Stimulated activated CD8-positive, alpha-beta memory T cell treated with anti-CD3 and anti-CD28 coated beads, Interleukin-12 subunit alpha, Interleukin-12 subunit beta, amount 100 ng/mL, for 1 hour (primary cell): Measurements from ENCODE around the gene PRKD2.
"Not testable (repeated sequence)": the region's sequence is repeated elsewhere in the genome, so short reads cannot be mapped to it uniquely, and the experiment has no call there.

Experiments used
- DNase-seq: peaks from one replicate; pipeline ENCODE4 v3.0.0-alpha.2; 2020; ENCODE audit warnings: low read depth

PRKD2 gene

GRCh38 chr19:46724468-46724867 is 7.6 kb upstream of the PRKD2 start:
- no peak for DNase-seq

- DNase-seq, result no peak
Observed at GRCh38 chr19:46723471-46723870, 6.6 kb upstream of the PRKD2 start.

DNA sequence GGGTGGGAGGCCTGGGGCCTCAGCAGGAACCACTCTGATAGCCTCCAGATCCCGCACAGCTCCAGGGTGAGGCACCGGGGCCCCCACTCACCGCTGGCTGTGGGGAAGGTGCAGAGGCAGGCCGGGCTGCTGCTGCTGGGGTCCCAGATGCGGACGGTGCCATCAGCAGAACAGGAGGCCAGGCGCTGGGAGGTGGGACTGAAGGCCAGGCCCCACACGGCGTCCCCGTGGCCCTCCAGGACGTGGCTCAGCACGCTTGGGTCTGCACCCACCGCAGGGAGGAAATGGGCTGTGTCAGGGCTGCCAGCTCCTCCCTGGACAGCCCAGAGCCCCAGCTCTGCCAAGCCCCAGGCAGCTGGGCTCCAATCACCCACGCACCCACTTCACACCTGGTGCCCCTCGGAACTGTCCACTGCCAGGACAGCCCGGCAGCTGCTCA is 6.1 kb upstream of the PRKD2 start:
- no peak for DNase-seq

GRCh38 chr19:46722421-46723022 is 5.6 kb upstream of the PRKD2 start:
- DNase-seq, result no peak

GRCh38 chr19:46722004-46722380 is 5.1 kb upstream of the PRKD2 start:
- no peak for DNase-seq

DNA sequence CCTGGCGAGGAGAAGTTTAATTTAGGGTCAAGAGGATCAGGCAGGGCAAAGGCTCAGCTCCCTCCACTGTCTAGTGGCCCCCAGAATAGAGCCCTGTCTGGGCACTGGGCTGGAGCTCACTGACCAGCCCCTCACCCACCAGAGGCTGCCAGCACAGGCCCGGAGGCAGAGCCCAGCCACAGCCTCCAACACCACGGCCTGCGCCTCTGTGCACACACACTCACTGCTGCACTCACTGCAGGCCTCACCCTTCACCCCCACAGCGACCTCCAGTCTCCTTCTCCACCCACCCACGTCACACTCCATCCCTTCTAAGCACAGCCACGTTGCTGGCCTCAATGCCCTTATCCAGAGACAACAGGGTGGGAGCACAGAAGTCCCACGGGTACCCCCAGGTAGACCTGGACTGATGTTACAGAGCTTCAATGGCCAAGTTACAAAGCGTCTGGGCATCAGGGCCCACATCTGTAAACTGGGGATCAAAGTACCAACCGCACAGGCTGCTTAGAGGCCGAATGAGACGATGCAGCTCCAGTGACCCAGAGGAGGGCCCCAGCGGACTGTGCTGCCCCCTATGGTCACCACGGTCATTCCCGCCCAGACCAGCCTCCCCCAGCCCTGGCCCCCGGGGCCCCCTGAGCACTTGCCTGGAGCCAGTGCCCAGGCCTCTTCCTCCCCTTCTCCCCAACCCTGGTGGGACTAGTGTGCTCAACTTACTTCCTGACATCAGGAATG is 4.5 kb upstream of the PRKD2 start:
- DNase-seq, result no peak

- no peak for DNase-seq
Observed at GRCh38 chr19:46720503-46721239, 3.8 kb upstream of the PRKD2 start.

DNA sequence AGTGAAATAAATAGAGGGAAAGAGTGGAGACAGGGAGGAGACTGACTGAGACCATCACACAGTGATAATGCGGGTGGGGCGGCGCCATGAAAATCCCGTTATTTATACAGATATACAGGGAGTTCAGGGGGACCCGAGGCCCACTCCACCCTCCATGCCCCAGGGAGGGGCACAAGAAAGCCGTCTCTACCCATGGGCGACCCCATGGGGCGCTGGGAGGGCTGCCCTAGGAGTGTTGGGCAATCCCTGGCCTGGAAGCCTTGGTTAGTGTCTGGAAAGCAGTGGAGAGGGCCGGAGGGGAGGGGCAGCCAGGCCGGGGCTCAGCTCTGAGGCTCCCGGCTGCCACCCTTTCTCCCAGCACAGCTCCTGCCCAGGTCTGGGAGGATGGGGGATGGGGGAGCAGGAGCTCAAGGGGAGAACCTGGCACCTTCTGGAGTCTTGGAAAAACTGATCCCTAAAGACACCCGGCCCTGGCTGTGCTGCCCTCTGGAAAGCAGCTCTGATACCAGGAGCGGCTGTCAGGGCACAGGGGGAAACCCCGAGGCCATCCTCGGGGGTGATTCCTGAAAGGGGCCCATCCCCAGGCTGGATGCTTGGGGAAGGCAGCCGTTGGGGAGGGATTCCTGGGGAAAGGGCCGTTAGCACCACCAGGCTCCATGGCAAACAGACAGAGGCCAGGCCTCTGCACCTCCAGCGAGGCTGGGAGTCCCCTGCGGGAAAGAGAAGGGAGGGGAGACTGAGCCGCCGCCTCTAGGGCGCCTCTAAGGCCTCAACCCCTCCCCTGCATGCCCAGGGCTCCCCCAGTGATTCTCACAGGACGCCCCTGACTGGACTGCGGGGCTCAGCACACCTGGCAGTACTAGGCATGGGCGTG is 3.0 kb upstream of the PRKD2 start:
- no peak for DNase-seq

DNA sequence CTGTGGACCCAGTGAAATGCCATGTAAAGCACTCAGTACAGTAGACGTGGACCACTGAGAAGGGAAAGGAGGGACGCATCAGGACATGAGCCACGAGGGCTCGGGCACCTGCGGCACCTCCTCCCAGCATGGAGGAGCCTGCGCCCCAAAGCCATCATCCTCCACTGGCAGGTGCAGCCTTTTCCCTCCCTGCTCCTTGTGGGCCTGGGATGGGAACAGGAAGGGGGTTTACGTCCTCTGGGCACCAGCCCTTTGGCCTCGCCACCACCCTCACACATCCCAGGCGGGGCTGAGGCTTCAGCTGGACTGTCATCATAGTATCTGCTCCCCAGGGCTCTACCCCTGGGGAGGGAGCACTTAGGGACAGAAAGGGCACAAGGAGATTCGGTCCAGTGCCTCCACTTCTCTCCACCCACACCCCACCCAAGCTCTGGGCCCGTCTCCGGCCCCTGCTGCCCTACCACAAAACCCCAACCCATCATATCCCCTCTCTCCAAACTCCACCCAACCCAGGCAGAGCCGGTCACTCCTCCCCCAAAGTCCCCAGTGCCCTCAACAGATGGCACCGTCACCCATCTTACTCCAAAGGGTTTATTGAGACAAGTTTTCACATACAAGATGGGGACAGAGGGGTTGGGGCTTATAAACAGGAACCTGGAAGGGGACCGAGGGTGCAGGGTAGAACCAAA is 2.2 kb upstream of the PRKD2 start:
- DNase-seq, result no peak

DNA sequence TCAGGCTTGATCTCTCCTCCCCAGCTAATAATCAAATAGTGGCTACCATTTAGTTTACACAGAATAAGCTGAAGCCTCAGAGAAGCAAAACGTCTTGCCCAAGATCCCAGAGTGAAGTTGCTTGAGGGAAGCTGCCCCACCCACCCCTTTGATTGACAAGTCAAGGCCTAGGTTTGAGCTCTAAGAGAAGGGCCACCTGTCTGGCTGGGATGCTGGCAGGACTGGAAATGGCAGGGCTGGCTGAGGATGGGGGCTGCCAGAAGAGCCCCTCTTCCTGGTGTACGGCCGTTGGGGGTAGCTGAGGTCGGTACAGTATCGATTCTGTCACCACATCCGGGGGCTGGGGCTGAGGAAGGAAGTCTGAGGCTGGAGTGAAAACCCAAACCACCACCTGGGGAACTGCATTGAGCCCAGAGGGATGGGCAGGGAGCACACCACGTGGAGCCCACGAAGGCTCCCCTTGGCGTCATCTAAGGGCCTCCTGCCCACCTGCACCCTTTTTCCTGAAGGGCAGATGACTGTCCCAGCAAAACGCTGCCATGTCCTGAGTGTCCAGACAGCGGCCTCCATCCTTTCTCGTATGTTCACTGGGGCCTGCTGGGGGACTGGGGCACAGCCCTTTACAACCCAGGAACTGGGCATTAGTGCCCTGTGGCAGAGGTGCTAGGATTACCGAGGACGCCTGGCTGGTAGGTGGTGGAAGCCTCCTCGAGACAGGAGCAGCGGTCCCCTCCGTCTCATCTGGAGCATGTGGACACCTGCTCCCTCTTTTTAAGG is 1.4 kb upstream of the PRKD2 start:
- no peak for DNase-seq

- no peak for DNase-seq
Observed at GRCh38 chr19:46717716-46718143, 816 bp upstream of the PRKD2 start.

DNA sequence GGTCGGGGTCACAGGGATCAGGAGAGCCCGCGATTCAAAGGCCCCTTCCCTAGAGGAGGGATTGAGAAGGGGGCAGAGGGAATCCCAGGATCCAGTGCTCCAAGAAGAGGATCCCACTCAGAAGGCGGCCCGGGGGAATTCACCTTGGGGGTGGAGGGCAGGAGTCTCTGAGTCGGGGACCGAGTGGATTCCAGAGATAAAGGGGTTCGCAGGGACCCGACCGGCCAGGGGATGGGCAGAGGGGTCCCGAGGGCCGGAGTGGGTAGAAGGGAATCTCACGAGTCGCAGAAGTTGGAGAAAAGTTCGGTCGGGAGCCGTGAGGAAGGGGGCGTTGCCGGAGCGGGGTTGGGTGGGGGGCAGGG is 261 bp downstream of the PRKD2 start:
- no peak for DNase-seq

DNA sequence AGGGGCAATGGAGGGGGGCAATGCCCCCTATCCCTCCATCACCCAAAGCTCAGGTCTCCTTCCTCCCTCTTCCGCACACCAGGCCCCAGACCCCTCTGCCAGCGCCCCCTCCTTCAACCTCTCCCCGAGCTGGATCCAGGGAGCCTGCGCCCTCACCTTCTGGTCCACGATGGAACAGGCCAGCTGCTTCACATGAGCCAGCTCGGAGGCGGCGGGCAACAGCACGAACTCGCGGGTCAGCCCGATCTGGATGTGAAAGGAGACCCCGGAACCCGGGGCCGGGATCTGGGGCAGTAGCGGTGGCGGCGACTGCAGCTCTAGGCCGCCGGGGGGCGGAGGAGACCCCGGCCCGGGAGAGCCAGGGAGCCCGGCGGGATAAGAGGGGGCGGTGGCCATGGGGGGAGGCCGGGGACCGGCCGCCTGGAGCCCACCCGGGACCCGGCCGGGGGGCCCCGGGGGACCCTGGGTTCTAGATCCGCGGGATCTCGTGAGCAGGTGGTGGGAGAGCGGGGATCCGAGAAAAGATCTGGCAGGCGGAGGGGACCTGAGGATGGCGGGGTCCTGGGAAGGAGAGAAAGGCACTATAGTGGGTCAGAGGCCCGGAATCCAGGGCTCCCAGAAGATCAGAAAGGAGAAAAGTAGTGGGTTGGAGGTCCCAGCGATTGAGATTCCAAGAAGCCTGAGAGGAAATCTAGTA is 791 bp downstream of the PRKD2 start:
- no peak for DNase-seq

DNA sequence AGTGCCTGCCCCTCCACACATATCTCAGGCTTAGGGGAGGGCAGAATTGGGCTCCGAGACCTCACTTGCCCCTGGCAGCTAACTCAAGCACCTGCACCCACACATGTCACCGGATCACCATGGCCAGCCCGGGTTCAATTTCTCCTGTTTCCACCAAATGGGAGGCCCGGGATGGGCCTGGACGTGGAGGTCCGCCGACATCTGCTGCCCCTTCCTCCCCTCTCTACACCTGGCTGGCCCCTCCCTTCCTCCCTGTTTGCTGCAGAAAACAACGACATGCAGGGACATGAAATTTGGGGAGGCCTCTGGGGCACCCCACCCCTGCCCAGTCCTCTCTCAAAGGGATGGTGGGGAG is 1.3 kb downstream of the PRKD2 start:
- DNase-seq, result no peak

- DNase-seq, result peak; percentile 55
Observed at GRCh38 chr19:46714444-46715106, 2.3 kb downstream of the PRKD2 start.

GRCh38 chr19:46713781-46714443 is 3.0 kb downstream of the PRKD2 start:
- peak; percentile 70 for DNase-seq

DNA sequence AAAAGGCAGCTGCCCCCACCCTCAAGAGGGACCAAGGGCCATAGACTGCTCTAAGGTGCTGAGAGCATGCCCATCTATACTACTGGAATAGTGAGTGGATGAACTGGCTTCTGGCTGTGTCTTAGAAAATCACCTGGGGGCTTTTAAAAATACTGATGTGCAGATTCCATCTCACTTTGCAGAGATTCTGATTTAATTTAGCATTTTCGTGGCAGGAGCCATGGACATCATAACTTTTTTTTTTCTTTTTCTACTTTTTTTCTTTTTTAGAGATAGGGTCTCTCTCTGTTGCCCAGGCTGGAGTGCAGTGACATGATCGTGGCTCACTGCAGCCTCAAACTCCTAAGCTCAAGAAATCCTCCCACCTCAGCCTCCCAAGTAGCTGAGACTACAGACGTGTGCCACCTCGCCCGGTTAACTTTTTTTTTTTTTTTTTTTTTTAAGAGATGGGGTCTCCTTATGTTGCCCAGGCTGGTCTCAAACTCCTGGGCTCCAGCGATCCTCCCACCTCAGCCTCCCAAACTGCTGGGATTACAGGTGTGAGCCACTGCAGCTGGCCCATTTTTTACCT is 4.1 kb downstream of the PRKD2 start:
- DNase-seq, result not testable (repeated sequence)

DNA sequence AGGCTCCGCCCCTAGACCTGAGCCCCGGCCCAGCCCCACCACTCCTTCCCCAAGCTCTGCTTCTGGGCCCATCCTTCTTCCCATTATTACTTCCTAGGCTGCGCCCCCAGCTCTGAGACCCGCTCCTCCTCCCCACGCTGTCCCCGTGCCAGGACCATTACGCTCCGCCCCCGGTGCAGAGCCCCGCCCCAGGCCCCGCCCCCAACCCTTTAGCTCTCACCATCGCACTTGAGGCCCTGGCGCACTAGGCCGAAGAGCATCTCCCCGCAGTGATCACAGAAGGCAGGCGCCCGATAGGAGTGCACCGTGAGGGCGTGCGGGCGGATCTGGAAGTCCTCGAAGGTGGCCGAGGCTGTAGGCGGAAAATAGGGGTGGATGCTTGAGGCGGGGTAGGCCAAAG is 6.2 kb downstream of the PRKD2 start:
- no peak for DNase-seq
